ENCODE results near the gene IL18.
"Not testable (repeated sequence)": the region's sequence is repeated elsewhere in the genome, so short reads cannot be mapped to it uniquely, and the experiment has no call there.

The IL18 gene

DNA sequence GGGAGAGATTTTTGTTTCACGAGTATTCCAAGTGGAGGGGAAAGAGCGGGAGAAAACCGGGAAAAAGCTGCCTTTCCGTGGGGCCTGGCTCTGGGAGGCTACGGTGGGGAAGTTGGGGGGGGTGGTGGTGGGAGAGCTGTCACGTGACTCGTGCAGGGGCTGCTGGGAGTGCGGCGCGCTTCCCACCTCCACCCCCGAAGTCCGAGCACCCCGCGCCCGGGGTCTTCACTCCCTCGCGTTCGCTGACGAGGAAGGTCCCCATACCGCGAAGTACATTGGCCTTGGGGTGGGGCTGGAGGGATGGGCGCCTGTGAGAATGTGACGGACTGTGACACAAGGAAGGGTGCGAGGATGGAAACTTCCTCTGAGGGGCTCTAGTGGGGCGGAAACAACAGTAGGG, 3.3 kb upstream of the IL18 start, which contains the start of gene TEX12:
TEX12 (plus strand) TSS at position 228 of the 400 bp plus-strand sequence. CDS start 1,897 bp downstream, outside the sequence.
- DNase-seq: no peak

DNA sequence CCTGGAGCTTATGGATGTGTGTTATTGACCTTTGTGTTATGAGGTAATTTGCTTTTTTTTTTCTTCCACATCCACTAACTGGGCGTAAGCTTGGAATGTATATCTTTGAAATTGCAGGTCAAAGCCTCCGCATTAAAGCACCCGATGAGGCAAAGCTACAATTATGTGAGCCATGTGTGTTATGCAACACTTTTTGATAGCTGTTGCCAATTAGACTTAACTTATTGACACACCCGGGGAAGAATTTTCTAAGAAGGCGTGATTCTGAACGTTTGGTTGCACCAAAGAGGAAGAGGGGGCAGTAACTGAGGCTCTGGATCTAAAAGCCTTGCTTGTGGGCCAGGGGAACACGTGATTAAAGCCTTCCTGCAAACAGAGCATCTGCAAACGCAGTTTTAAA, 2.7 kb upstream of the IL18 start:
- no peak for DNase-seq

DNA sequence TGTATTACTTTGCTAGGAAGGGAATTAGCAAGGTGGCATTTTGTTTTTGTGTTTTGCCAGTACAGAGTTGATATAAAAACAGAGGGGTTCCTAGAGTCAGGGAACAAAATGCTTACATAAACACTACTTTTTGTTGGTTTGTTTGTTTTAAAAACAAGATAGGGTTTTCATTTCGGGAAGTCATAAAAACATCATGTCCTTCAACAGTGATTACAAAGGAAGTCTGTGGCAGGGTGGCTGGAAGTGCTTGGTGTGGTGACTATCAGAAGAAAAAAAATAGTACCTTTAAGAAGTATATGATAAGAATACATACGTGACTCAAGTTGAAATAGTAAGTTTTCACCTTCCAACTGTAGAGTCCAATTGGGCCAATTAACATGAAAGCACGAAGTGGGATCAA, 1.2 kb upstream of the IL18 start:
- DNase-seq: no peak

DNA sequence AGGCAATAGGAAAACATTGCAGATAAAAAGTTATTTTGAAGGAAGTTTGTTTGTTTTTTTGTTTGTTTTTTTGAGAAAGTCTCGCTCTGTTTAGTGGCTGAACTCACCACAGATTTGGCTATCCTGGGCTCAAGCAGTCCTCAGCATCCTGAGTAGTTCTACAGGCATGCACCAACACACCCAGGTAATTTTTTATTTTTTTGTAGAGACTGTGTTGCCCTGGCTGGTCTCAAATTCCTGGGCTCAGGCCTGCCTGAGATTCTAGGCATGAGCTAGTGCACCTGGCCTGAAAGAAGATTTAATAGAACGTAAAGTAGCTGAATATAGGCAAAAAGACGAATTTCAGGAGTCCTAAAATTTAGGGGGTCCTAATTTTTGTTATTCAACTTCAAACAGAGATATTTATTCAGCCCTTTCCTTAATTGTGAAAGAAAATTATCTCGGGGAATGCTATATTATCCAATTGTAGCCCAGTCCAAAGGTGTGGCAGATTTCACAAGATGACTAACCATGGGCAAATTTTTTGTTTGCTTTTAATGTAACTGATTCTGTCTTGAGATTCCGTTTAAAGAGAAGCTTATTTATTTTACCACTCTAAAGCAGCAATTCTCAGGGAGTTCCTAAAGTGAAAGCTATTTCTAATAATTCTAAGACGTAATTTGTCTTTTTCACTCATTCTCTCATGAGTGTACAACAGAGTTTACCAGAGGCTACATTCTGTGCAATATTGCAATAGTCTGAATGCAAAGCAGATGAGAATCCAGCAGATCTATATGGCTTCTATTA, 940 bp downstream of the IL18 start:
- DNase-seq: no peak

DNA sequence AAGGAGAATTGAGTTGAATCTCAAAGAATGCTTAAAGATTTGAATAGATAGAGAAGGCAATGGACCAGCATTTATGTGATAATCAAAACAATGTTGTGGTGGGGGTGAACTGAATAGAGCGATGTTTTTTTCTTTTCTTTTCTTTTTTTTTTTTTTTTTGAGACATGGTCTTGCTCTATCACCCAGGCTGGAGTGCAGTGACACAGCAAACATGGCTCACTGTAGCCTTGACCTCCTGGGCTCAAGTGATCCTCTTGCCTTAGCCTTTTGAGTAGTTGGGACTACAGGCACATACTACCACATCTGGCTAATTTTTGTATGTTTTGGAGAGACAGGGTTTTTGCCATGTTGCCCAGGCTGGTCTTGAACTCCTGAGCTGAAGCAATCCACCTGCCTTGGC, 1.7 kb downstream of the IL18 start:
- DNase-seq: not testable (repeated sequence)

DNA sequence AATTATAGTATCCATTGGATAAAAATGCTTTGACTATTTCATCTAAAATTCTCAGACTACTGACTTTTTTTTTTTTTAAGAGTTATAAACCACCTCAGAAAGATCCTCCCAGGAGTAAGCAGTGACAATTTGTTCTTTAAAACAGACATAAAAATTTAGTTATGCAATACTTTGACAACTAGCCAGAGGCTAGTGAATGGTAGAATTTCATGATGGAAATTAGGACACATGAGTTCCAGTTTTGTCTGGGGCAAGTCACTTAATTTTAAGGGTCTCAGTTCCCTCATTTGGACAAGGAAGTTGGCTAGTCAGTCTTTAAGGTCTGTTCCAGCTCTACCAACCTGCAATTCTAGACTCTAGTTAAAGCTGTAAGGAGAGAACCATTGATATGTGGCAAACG, 2.9 kb downstream of the IL18 start:
- no peak for DNase-seq

DNA sequence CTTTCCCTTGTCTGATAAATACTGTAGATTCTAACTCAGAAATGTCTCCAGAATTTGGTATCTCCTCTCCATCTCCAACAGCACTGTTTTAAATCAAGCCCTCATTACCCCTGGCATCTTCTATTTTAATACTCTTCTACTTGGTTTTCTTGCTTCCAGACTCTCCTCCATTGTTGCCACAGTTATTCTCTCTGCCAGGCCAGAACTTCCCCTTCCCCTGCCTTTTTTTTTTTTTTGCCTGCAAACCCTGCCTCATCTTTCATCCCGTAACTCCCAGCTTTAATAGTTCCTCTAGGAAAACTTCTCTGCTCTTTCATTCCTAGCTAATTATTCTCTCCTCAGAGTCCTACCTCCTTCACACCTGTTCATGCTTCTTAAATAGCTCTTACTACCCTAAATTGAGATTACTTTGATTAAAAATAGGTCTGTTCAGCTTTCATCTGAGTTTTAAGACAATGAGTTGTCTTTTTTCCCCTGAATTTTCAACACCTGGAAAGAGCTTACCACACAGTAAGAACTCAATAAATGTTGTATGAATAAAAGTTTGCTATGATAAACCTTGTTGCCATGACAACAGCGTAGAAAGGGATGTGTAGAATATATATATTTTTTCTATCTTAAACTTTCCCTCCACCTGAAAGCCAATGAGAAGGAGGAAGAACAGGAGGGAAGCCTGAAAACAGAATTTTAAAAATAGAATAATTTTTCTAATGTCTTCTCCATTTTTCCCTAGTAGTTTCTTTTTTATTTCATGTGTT, 3.6 kb downstream of the IL18 start:
- DNase-seq: no peak

DNA sequence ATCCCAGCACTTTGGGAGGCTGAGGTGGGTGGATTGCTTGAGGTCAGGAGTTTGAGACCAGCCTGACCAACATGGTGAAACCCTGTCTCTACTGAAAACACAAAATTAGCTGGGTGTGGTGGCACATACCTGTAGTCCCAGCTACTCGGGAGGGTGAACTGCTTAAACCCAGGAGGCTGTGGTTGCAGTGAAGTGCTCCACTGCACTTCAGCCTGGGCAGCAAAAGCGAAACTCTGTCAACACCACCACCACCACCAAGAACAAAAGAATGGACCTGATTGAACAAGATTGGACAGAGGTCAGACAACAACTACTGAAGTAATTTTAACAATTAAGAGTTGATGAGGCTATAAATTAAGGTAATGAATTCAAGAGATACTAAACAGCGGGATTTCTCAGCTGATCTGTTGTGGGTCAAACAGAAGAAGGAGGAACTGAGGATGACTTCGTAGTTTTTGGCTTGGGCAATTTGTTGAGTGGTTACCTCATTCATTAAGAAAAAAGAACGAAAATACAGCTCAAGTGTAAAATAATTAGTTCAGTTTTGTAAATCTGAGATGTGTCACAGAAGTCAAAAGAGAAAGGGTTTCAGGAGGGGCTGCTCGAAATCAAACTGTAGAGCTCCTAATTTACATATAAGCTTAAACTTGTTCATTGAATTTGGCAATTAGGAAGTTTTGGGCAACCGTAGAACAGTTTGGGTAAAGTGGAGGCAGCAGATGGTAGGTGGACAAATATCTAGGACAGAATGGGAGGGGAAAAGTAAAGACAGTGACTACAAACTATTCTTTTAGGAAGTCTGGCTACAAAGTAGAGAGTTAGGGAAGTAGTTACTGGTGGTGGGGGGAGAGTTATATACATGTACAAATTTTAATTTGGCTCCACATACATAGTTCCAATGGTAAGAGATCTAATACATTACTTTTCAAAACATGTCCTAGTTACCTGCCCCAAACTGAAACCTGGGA, 4.5 kb downstream of the IL18 start:
- DNase-seq: no peak

DNA sequence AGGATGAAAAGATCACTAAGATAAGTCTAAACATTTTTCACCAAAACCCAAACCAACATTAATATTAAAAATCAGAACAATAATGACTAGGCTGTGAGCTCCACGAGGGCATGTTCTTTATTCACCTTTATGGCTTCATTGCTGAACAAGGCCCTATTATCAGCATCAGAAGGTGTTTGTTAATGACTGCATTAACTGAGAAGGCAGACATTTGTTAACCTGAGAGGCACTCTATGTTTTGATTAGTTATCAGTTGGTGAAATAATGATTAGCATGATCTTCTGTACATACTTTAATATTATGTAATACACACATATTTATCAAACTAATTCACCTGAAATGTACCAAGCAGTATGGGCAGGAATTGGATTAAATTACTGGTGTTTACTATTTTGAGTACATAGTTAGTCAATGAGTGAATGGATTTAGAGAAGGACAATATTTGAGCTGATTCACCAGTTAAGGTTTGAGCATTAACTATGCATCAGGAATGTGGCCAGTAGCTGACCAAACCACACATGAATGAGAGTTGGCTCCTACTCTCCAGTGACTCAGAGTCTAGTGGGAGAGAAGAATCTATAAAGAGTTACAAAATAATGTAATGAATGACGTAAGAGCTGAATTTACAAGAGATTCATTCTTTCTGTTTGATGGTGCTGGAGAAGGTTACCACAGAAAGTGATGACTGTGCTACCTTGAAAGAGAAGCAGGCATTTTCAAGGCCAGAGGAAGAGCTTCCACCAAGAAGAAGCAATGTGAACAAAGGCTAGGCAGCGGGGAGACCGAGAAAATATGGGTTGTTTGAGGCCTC, 6.7 kb downstream of the IL18 start:
- DNase-seq: no peak

DNA sequence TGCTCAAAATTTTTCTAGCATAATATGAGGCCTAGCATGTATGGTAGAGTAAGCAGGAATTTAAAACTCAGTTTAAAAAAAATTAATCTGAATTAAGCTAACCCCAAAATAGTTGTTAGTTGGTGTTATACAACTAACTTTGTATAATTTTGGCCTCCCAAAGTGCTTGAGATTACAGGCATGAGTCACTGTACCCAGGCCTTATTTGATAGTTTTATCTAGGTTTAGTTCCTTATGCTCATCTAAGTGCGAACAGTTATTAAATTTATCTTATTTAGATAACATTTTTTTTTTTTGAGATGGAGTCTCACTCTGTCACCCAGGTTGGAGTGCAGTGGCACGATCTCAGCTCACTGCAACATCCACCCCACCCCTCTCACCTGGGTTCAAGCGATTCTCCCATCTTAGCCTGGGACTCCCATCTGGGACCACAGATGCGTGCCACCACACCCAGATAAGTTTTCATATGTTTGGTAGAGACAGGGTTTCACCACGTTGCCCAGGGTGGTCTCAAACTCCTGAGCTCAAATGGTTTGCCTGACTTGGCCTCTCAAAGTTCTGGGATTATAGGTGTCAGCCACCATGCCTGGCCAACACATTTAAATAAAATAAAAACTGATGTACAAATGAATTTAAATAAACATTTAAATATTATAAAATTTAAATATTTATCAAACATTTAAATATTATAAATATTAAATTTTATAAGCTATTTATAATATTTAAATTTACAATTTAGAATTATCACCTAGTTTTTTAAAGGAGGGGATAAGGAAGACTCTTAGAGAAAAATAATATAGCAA, 7.5 kb downstream of the IL18 start:
- no peak for DNase-seq

DNA sequence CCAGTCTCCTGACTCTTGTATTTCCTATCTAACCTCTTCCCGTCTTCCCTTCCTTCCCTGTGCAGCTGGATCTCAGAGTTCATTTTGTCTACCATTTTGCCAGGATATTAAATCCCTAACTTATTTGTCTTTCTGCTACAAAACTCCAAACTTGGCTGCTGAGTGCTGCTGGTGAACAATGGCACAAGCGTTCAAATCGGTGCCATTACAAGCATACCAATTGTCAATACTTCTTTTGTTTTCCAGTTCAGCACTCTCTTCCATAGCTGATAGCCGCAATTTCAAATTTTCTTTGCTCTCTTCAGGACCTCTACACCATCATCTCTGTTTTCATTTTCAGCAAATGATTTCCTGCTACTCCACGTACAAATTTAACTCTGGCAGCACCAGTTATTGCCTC, 13.4 kb downstream of the IL18 start:
- DNase-seq: no peak

DNA sequence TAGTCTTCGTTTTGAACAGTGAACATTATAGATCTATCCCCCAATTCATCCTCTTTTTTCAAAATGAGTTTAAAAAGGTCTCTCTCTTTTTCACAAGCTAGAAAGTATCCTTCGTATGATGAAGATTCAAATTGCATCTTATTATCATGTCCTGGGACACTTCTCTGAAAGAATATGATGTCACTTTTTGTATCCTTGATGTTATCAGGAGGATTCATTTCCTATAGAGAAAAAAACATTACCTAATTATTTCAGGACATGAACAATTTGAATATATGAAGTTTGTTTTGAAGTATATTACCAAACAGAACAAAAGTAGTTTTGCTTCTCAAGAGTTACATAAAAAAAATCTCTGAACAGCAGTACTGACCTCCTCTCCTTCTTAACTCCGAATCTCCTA, 20.3 kb downstream of the IL18 start:
- DNase-seq: no peak

DNA sequence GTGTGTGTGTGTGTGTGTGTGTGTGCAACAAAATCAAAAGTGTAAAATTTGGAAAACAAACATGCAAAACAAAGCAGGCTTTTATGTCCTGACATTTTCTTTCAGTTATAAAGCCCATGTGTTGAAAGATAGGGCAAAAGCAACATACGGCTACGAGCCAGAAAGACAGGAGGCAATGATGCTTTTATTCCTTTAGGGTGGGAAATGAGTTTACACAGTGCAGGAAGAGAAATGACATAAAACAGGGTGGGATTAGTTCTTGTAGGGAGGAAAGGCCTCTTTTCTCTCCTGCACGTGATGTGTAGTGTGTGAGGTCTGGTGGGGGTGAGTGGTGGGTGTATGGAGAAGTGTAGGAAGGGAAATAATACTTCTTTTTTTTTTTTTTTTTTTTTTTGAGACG, 29.4 kb downstream of the IL18 start:
- DNase-seq: no peak

DNA sequence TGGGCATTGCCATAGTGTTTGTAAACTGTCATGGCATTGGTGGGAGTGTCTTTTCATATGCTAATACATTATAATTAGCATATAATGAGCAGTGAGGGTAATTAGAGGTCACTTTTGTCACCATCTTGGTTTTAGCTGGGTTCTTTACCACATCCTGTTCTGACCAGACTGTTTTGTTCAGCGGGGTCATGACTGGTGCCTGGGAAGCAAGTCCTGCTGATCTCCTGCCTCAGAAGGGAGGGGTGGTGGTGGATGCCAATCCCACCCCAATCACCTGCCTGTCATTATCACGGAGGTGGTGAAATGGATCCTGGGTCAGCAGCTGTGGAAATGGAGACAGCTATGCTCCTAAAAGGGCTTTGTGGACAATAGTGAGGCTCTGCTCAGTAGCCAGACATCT, 31.2 kb downstream of the IL18 start:
- DNase-seq: no peak

DNA sequence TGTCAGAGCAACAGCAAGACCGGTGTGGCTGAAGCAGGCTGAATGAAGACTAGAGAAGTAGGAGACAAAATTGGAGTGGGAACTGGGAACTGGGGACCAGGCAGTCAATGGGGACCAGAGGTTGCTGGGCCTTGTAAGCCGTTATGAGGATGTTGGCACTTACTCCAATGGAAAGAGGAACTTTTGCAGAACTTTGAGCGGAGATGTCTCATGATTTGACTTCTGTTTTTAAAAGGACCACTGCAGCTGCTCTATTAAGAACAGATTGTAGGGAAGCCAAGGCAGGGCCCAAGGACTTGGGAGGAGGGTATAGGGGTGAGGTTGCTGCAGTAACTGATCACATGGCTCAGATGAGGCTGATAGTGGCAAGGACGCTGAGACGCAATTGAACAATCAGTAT, 34.2 kb downstream of the IL18 start:
- no peak for DNase-seq

DNA sequence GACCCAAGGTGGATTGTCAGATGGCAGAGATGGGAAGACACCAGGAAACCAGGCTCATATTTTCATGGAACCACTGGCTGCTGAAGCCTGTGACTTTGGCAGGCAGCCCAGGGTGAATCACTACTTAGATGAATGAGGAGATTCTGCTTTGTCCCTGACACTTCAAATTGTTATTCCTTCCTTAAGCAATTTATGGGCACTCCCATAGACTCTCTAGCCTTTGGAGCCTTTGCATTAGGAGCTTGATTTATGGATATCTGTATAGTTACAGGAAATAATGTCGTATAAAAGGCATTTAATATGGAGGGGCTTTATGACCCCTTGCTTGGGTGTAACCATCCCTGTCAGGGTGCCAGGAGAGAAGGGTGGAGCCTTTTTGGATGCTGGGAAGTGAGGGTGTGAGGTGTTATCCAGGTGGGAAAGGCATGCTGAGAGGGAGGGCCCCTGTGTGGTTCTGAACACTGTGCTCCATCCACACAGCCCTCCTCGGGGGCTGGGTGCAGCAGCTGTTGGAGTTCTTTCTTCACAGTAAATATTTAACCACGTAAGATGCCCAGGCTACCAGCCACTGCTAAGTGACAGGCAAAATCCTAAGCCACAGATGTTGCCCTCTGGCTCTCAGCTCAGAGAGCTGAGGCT, 35.3 kb downstream of the IL18 start:
- no peak for DNase-seq

DNA sequence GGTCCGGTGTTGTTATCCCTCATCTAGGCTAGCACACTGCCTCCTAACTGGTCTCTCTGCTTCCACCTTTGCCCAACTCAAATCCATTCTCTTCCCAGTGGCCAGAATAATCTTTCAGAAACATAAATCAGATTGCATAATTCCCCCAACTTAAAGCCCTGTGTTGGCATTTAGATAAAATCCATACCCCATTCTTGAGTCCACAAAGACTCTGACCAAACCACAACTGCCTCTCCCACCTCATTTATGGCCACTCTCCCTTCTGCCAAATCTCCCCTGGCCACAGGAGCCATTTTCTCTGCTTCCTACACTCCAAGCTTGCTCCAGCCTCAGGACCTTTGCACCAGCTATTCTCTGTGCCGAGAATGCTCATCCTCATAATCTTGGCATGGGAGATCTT, 36.8 kb downstream of the IL18 start:
- DNase-seq: no peak

DNA sequence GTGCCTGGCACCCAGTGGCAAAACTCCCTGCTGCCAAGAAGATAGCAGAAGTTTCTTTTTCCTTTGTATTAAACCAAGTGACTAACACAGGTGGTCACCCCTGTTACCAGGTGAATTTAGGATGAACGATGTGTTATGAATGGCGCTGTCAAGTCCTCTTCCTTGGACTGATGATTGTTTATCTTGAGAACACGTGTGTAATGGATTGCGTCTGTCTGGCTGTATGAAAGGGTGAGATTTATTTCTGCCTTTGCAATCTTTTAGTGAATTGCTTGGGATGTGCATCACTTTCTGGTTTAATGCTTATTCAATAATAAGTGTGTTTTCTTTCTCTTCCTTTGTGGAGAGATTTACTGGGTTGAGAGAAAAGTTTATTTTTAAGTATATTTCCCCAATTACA, 40.8 kb downstream of the IL18 start:
- DNase-seq: no peak

DNA sequence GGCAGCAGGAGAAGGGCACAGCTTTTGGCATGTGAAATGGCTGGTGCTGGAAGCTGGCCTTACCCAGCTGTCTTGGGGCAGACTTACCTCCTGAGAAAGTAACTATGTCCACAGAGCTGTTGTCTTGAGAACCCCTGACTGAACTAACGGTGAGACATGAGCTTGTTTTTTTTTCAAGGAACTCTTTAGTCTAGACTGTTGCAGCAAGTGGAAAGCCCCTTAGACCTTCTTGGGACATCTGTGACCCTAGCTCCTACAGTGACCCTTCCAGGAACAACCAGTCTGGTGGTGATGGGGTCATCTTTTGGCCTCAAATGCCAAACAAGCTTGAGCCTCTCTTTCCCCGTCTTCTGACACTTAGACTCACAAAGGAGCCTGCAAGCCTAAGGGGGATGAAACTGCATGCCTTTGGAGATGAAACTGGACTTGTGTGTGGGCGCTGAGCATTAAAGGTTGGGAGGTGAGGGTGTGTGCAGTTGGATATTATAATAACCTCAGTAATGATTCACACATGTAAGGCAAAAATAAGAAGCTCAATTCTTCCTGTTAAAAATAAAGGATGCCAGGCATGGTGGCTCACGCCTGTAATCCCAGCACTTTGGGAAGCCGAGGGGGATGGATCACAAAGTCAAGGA, 41.8 kb downstream of the IL18 start:
- DNase-seq: no peak

DNA sequence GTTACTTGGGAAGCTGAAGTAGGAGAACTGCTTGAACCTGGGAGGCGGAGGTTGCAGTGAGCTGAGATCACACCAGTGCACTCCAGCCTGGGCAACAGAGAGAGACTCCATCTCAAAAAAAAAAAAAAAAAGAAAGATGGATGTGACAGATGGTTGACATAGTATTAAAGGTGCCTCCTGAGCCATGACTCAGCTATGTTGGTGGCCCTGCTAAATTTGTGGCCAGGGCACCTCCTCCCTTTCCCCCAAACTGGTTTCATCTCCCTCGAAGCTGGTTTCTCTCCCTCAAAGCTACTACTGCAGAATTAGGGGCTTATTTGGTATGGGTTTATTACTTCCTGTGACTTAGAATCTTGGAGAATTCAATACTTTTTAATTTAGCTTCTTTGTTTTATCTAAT, 45.7 kb downstream of the IL18 start:
- DNase-seq: no peak

Data from T-helper 9 cell (primary cell).